Uterus (tissue), 2 donors: ENCODE data around the gene C1orf94.

ENCODE experiments used
- POLR2A ChIP-seq, 2 donors: fragments of 450-650 bp; IDR thresholded peaks; one replicate each; pipeline ENCODE4 v1.6.1; 2016; ENCODE audit warnings: antibody characterized with exemption in 2 of 2, mild to moderate bottlenecking in 1 of 2, moderate library complexity in 1 of 2
- TF ChIP-seq, protein P1 (sequence below), 4 experiments: fragments of 200-600 bp in 2 of 4; fragments of 450-650 bp in 2 of 4; sonication (generic) in 2 of 4; IDR thresholded peaks; one replicate each; pipeline ENCODE4 v1.5.1; 2016 to 2019; ENCODE audit warnings: antibody characterized with exemption in 4 of 4, mild to moderate bottlenecking in 2 of 4, moderate library complexity in 1 of 4

- TF ChIP-seq POLR2A (IDR thresholded peaks at IDR 0.05) = no peak
- TF ChIP-seq, protein P1, sequence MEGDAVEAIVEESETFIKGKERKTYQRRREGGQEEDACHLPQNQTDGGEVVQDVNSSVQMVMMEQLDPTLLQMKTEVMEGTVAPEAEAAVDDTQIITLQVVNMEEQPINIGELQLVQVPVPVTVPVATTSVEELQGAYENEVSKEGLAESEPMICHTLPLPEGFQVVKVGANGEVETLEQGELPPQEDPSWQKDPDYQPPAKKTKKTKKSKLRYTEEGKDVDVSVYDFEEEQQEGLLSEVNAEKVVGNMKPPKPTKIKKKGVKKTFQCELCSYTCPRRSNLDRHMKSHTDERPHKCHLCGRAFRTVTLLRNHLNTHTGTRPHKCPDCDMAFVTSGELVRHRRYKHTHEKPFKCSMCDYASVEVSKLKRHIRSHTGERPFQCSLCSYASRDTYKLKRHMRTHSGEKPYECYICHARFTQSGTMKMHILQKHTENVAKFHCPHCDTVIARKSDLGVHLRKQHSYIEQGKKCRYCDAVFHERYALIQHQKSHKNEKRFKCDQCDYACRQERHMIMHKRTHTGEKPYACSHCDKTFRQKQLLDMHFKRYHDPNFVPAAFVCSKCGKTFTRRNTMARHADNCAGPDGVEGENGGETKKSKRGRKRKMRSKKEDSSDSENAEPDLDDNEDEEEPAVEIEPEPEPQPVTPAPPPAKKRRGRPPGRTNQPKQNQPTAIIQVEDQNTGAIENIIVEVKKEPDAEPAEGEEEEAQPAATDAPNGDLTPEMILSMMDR (IDR thresholded peaks at IDR 0.05) = no peak
Observed at GRCh38 chr1:34178072-34178471, 1.4 kb downstream of the C1orf94 start.
